RPMI7951 (cell line): Measurements from ENCODE around the gene KCTD5. TPM values are rescaled to one million over a fixed set of nuclear protein-coding genes. Genes with fewer than 3 reads are reported as not detected.
A peak's percentile ranks its signal among the peaks of the same experiment; 100 is the strongest.
"Not testable (repeated sequence)": the region's sequence is repeated elsewhere in the genome, so short reads cannot be mapped to it uniquely, and the experiment has no call there.

Source experiments
- DNase-seq: peaks from one replicate; pipeline ENCODE4 v3.0.0-alpha.2; 2012; ENCODE audit warnings: low read depth
- total RNA-seq: library from RNA; depleted of rRNA; stranded (reverse); fragments of >200 nt; shearing (Covaris generic); gene quantifications from 2 replicates; pipeline ENCODE4 v1.2.3, GENCODE V29; 2014

The KCTD5 gene
- total RNA-seq, 1 experiment from 2014 or later: 55.6 TPM

GRCh38 chr16:2710021-2710710 is 27.8 kb downstream of the KCTD5 start:
- DNase-seq: no peak

GRCh38 chr16:2710711-2711231 is 28.4 kb downstream of the KCTD5 start:
- no peak for DNase-seq

- no peak for DNase-seq
Measured at GRCh38 chr16:2711370-2712062, 29.2 kb downstream of the KCTD5 start.

DNA sequence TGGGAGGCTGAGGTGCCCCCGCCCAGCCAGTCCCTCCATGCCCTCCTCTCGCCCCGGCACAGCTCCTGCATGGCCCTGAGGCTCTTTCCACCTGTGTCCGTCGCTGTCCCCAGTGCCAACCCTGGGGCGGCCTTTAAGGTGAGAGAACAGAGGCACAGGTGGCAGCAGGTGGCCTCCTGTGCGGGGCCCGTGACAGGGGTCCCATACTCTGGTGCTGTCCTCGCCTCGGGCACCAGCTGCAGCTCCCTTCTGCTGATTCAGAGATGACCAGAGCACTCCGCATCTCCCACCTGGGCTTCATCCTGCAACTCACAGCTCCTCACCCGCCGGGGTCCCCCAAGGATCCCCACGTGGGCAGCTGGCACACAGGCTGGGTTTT is 29.7 kb downstream of the KCTD5 start:
- DNase-seq: no peak

DNA sequence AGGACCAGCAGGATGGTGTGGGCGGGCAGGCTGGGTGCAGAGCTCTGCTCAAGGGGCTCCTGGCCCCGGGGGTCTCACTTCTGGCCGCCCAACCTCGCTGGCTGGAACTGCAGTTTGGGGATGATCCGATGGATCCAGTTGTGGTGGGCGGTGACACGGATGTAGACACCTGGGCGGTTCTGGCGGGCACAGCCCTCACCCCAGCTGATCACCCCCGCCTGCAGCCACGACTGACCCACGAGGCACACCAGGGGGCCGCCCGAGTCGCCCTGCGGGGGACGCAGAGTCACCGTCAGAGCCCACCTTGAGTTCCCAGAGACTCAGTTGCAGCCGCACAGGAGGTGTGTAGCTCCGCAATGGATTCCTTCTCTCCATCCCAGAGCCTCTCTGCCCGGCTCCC is 30.2 kb downstream of the KCTD5 start:
- DNase-seq: no peak

- no peak for DNase-seq
Measured at GRCh38 chr16:2713523-2713922, 31.2 kb downstream of the KCTD5 start.

DNA sequence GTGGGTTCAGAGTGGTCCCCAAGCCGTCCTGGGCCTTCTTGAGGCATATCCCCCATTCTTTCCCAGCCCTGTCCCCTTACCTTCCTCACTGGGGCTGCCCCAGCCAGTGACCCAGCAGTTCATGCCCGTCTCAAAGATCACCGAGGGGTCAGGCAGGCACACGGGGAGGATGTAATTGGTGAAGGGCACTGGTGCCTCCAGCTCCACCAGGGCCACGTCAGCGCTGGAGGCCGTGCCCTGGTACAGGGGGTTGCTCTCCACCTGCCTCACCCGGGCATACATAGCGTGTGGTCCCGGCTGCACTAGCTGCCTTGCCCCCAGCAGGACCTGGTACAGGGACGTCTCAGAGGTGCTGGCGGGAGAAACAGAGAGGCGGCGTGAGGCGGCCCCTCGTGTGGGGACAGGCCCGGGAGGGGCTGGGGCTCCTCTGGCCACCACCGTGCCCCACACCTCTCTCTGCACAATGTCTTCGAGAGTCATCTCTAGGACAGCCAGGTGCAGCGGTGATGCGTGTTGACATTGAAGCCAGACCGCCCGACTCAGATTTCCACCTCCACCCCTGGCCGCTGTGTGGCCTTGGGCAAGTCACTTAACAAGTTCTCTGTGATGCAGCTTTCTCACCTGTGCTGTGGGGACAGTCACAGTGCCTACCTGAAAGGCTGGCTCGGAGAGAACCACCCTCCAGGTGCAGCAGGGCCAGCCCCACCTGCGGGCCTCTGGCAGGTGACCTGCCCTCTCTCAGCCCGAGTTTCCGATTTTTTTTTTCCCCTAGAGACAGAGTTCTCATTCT is 31.9 kb downstream of the KCTD5 start:
- DNase-seq: no peak

GRCh38 chr16:2715064-2715463 is 32.7 kb downstream of the KCTD5 start:
- no peak for DNase-seq

DNA sequence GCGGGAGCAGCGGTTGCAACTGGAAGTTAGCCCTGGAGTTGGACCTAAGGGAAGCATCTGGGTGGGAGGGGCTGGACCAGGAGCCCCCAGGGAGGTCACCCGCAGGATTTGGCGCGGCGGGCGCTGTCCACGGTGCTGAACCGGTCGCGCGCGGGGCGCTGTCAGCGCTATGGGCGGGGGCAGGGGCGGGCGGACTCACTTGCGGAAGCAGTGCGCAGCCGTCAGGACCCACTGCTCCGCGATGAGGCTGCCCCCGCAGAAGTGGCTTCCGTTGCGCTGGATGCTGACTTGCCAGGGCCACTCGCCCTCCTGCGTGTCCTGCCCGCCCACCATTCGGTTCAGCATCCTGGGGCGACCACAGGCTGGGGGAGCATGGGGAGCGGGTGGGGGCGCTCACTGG is 33.2 kb downstream of the KCTD5 start:
- peak; percentile 42 for DNase-seq

DNA sequence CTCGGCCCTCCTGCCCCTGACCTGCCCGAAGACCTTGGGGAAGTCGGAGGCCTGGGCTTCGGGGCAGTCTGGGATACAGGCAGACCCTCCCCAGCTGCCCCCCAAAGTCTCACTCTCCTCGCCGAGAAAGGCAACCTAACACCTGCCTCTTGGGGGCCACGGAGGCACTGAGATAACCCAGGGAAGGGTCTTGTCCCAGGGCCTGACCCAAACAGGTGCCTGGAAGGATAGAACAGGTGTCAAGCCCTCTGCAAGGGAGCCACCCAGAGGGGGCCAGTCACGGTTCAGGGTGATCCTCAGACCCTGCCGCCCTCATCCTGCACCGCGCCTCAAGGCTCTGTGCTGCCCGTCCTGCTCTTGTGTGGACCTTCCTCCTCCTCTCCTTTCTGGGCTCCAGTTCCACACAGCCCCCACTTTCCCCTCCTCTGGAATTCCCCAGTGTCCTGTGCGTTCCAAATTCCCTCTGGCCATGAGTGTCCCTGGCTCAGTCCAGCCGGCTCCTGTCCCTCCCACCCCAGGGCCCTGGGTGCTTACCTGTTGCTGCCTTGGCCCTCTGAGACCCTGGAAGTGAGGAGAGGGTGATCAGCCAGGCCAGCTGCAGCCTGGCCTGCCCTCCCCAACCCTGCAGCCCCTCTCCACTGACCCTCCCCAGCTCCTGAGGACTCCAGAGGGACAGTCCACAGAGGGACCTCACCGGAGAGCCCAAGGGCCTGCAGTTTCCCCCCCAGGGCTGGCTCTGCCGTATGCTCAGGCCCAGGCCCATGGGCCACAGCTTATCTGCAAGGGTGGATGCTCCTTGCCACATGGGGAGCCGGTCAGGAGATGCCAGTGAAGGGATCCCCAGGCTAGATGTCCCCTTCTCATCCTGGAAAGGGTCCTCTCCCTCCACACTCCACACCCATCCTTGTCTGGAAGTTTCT is 33.9 kb downstream of the KCTD5 start:
- no peak for DNase-seq

GRCh38 chr16:2716948-2717347 is 34.6 kb downstream of the KCTD5 start:
- DNase-seq: no peak

DNA sequence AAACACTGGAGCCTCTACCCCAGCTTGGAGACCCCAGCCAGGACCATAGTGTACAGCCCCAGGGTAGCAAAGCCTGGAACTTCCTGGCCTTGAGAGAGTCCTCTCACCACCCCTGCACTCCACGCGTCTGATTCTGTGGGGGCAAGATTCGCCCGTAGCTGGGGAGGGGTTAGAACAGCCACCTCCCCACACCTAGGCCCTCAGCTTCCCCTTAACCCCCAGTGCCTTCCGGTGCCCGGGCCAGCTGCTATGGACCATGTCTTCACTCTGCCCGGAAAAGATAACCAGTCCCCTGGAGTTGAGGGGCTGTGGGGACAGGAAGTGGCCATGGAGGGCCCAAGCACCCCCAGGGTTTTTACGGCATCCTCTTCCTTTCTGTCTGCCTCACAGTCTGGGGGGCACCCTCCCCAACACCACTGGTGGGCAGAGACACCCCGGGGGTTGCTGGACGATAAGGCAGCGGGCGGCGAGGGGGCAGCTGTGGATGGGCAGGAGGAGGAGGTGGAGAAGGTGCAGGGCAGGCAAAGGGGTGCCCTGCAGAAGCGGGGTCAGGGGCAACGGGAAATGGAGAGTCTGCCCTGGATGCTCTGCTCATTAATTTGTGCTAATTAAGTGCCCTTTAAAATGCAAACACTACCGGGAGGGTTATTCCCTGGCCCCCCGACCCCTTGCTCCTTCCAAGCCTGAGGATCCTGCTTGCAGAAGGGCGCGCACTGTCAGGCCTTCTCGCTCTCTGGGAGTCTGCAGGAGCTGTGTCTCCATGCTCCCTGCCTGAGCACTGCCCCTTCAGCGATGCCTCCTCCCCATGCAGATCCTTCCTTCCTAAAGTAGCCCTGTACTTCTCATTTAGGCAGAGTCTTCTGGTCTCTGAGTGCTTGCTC is 35.3 kb downstream of the KCTD5 start:
- no peak for DNase-seq

DNA sequence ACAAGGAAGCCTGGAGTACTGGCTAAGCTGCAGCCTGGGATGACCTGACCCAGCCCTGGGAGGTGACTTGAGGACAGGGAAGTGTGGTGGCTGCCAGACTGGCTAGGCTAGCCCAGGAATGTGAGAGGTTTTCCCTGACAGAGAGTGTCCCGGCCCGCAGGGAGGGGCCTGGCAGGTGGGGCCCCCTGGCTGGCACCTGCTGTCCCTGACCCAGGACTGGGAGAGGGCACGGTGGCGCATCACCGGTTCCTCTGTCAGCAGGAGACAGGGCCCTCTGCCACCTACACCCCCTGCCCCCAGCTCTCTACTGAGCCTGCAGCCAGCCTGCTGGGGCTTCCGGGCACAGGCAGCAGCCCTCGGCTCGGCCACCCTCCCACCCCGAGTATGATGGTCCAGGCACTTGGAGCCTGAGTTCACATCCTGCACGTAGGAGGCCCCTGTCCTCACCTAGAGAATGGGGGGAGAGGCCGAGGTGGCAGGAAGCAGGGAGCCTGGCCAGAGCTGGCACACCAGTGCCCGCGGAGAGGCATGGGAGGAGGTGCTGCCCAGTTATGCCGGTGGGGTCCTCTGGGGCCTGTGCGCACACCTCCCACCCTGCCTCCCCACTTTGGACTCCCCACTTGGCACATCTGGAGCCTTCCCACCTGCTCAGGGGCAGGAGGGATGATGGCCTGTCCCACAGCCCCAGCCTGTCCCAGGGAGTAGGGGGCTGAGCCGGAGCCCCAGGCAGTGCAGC is 37.2 kb downstream of the KCTD5 start:
- DNase-seq: no peak

GRCh38 chr16:2720064-2720457 is 37.7 kb downstream of the KCTD5 start, which contains the start of gene PRSS27:
Gene PRSS27 (minus strand): TSS chr16:2720224. CDS start chr16:2720160, 64 bp downstream.
- DNase-seq: no peak

DNA sequence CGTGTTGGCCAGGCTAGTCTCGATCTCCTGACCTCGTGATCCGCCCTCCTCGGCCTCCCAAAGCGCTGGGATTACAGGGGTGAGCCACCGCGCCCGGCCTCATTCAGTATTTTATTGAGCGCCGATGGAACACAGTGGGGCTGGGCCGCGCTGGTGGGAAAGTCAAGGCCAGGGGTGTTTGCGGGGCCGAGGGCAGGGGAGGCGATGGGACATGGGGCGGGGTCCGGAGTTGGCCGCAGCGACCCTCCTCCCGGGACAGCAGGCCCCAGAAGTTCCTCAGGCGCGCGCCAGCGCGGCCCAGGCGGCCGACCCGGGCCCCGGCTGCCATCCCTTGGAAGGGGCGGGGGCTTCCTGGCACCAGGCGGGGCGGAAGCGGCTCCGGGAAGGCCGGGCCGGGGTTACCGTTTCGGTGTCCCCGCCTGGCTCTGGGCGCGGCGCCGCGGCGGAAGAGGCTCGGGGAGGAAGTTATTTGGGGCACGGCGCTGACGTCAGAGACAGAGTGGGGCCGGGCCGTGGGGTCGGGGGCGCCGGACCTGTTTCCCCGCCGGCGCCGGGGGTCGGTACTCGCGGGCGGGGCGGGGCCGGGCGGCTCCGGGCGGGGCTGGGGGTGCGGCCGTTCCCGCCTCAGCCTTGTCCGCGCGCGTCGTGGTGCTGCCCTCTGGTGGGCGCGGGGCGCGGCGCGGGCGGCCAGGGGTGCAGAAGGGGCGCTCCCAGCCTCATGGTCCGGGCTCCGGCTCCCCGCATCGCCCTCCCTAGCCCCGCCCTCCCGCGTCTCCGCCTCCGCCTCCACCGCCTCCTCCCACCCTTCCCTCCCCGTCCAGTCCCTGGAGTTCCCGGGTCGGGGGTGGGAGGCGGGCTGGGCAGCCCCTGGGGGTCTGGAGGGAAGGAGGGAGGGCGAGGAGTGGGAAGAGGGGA is 38.7 kb downstream of the KCTD5 start:
- DNase-seq: peak; percentile 79

DNA sequence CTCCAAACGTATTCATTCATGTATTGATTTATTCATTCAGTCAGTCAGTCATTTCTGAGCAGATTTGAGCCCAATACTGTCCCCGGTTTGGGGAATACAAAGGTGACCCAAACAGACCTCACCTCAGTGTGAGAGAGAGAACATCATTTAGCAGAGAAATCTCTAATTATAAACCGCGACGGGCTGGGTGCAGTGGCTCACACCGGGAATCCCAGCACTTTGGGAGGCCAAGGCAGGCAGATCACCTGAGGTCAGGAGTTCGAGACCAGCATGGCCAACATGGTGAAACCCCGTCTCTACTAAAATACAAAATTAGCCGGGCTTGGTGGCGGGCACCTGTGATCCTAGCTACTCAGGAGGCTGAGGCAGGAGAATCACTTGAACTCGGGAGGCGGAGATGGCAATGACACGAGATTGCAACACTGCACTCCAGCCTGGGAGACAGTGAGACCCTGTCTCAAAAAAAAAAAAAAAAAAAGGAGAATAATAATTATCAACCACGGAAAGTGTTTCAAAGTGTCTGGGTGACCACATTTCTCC is 39.4 kb downstream of the KCTD5 start:
- DNase-seq: not testable (repeated sequence)

- no peak for DNase-seq
Measured at GRCh38 chr16:2724088-2724676, 41.9 kb downstream of the KCTD5 start.

GRCh38 chr16:2724816-2725348 is 42.6 kb downstream of the KCTD5 start:
- DNase-seq: no peak
